ENCODE data around the gene SLC9A7.

DNA sequence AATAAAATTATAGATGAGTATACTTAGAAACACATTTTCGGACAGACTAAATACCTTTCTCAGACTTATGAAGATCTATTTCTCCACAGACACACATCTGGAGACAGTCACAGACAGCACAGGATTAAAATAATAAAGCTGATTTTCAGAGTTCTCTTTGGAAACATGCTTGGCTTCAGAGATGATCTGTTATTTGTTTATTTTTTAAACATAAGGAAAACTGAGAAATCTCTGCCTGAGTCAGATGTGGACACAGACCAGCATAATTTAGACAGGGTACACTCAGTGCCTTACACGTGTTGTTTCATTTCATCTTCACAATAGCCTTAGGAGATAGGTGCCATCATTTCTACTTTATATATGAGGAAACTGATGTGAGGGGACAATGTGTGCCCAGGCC, 92.1 kb downstream of the SLC9A7 start:
- TF ChIP-seq, protein P1, sequence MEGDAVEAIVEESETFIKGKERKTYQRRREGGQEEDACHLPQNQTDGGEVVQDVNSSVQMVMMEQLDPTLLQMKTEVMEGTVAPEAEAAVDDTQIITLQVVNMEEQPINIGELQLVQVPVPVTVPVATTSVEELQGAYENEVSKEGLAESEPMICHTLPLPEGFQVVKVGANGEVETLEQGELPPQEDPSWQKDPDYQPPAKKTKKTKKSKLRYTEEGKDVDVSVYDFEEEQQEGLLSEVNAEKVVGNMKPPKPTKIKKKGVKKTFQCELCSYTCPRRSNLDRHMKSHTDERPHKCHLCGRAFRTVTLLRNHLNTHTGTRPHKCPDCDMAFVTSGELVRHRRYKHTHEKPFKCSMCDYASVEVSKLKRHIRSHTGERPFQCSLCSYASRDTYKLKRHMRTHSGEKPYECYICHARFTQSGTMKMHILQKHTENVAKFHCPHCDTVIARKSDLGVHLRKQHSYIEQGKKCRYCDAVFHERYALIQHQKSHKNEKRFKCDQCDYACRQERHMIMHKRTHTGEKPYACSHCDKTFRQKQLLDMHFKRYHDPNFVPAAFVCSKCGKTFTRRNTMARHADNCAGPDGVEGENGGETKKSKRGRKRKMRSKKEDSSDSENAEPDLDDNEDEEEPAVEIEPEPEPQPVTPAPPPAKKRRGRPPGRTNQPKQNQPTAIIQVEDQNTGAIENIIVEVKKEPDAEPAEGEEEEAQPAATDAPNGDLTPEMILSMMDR (IDR thresholded peaks at IDR 0.05; ENCODE audit: low read depth, low read length) = no peak
- no peak for TF ChIP-seq POLR2A (IDR thresholded peaks at IDR 0.05; ENCODE audit: extremely low read depth, insufficient read length)
- TF ChIP-seq, protein P2, sequence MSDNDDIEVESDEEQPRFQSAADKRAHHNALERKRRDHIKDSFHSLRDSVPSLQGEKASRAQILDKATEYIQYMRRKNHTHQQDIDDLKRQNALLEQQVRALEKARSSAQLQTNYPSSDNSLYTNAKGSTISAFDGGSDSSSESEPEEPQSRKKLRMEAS (IDR thresholded peaks at IDR 0.05; ENCODE audit: low read depth, low read length) = no peak
- no peak for TF ChIP-seq MYC (IDR thresholded peaks at IDR 0.05; ENCODE audit: low read depth, low read length)

Data from NB4 (cell line).